Stimulated activated naive CD8-positive, alpha-beta T cell treated with anti-CD3 and anti-CD28 coated beads, Interleukin-15, Interleukin-2, amounts not matched to agents 100 ng/mL and 50 ng/mL, for 24 hours (primary cell): ENCODE measurements around the gene COL24A1.
"Not testable (repeated sequence)": the region's sequence is repeated elsewhere in the genome, so short reads cannot be mapped to it uniquely, and the experiment has no call there.

Experiments used
- H3K27ac Mint-ChIP-seq: one replicate; pipeline ENCODE4 v1.8.0; 2021; ENCODE audit warnings: mild to moderate bottlenecking, mixed read lengths
- H3K27me3 Mint-ChIP-seq: one replicate; pipeline ENCODE4 v1.8.0; 2021; ENCODE audit warnings: mixed read lengths
- H3K36me3 Mint-ChIP-seq: one replicate; pipeline ENCODE4 v1.8.0; 2021; ENCODE audit warnings: low read depth, mixed read lengths
- H3K4me1 Mint-ChIP-seq: one replicate; pipeline ENCODE4 v1.8.0; 2021; ENCODE audit warnings: low read depth, mixed read lengths
- H3K4me3 Mint-ChIP-seq: one replicate; pipeline ENCODE4 v1.8.0; 2021; ENCODE audit warnings: mild to moderate bottlenecking, mixed read lengths
- H3K9me3 Mint-ChIP-seq: one replicate; pipeline ENCODE4 v1.8.0; 2021; ENCODE audit warnings: mixed read lengths

COL24A1 gene

DNA sequence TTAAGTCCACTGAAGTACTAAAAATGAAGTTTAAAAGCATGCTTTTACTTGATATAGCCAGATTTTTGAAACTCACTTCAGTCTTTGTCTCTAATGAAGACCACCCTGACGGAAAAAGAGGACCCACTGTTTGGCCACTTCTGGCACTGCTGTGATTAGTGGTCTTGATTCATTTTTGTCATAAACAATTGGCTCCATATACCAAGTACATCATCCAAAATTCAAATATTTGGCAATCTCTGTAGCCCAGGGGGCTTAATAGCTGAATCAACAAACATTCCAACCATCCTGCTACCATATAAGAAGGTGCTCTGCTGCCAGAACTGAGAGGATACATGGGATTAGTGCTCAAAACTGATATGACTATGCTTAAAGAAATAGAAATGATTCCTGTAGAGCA is 156.0 kb downstream of the COL24A1 start:
- H3K27ac Mint-ChIP-seq, result no peak overlapping the region
- H3K9me3 Mint-ChIP-seq, result peaks cover 4% of the 10 kb centered on the region
- H3K36me3 Mint-ChIP-seq, result no peaks in the 10 kb centered on the region
- H3K4me3 Mint-ChIP-seq, result no peak overlapping the region
- H3K27me3 Mint-ChIP-seq, result no peaks in the 10 kb centered on the region
- no peaks in the 10 kb centered on the region for H3K4me1 Mint-ChIP-seq

DNA sequence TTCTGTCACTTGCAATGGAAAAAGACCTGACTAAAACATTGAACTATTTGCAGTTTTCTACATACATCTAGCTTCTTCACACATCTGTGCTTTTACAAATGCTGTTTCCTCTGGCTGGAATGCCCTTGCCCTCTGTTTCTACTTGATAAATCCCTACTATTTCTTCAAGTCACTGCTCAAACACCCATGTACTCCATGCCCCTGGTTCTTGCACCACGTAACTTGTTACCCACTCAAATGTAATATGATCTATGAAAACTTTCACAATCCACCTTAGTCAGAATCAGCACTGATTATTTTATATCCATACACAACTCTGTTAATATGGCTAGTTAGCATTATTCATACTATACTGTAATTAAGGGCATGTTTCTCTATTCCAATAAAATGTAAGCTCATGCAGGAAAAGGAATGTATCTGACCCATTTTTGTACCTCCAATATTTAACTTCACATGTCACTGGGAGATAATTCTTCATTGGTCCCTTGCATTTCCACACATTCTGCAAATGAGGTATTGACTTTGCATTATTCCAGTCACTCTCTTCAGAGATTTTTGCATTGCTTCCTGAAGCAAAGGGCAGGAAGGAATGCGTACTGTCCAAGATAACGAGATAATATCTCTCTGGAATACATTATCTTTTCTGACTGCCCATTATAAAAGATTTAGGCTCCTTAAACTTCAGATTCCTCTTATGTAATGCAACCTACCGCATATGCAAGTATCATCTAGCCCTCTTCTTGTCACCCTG is 158.3 kb downstream of the COL24A1 start:
- Mint-ChIP-seq H3K9me3 (no peaks in the 10 kb centered on the region), H3K27ac (no peak overlapping the region), H3K4me3 (no peak overlapping the region), H3K27me3 (no peaks in the 10 kb centered on the region), H3K36me3 (no peaks in the 10 kb centered on the region), H3K4me1 (no peaks in the 10 kb centered on the region)

DNA sequence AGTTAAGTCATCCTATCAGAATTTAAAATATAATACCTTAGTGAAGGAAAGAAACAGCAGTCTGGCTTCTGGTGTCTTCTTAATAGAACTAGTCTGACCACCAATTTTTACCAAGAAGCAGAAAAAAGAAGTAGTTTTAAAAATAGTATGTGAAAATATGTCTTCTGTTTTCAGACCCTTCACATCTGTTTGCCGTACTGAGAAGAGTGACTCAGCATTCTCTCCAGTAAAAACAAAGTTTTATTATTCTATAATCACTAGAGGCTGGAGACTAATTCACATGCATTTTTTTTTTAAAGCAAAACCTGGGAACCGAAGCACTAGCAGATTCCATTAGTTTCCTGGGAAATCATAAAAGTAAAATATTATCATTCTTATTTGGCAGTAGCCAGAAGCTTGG is 163.8 kb downstream of the COL24A1 start:
- no peak overlapping the region for H3K27ac Mint-ChIP-seq
- no peaks in the 10 kb centered on the region for H3K9me3 Mint-ChIP-seq
- no peak overlapping the region for H3K4me3 Mint-ChIP-seq
- H3K4me1 Mint-ChIP-seq, result no peaks in the 10 kb centered on the region
- no peaks in the 10 kb centered on the region for H3K27me3 Mint-ChIP-seq
- no peaks in the 10 kb centered on the region for H3K36me3 Mint-ChIP-seq

DNA sequence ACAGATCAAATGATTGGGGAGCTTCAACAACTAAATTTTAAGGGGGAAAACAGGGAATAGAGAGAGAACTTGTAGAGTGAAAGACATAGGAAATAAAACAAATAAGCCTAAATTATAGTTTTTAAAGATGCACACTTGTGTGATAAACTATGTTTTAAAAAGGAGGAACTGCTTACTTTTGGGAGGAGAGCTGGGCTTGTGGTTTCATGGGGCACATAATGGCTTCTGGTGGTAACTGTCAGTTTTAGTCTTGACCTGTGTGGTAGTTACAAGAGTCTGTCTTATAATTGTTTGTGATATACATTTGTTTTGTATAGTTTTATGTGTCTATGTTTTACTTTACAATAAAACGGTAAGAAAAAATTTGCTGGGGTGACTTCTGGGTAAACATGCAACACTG is 165.3 kb downstream of the COL24A1 start:
- no peaks in the 10 kb centered on the region for H3K9me3 Mint-ChIP-seq
- no peak overlapping the region for H3K4me3 Mint-ChIP-seq
- H3K27ac Mint-ChIP-seq, result no peak overlapping the region
- H3K36me3 Mint-ChIP-seq, result no peaks in the 10 kb centered on the region
- no peaks in the 10 kb centered on the region for H3K4me1 Mint-ChIP-seq
- H3K27me3 Mint-ChIP-seq, result no peaks in the 10 kb centered on the region

DNA sequence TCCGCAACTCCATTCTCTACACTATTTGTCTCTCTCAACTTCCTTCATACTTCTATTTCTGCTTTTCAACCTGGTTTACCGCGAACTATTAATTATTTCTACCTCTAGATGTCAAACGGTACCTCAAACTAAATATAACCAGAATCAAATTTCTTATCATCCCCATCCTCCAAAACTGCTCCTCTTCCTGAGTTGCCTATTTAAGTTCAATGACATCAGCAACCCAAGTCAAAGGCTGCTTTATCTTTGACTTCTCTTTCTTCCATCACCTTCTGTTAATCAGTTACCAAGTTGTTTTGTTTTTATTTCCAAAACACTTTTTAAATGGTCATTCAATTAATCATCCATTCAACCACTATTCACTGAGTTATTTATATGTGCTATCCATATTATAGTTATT is 171.9 kb downstream of the COL24A1 start:
- Mint-ChIP-seq H3K36me3 (no peaks in the 10 kb centered on the region), H3K9me3 (peaks cover 4% of the 10 kb centered on the region)

DNA sequence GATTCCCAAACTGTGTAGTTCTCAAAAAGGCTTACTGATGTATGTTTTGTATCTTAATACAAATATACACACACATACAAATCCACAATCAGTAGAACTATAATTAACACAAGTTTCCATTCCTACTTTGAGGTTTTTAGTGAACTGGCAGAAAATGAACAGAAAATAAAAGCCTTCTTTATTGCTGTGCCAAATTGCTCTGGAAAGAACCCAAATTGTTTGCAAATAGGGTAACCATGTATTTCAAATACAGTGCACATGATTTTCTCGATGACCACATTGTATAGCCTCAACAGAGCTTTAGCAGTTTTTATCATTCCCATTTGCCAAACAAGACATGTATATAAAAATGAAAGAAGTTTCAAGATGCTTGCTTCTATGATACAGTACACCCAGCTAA is 173.3 kb downstream of the COL24A1 start:
- Mint-ChIP-seq H3K9me3 (peaks cover 11% of the 10 kb centered on the region), H3K36me3 (no peaks in the 10 kb centered on the region), H3K27ac (no peak overlapping the region), H3K27me3 (peaks cover 6% of the 10 kb centered on the region), H3K4me1 (no peaks in the 10 kb centered on the region), H3K4me3 (no peak overlapping the region)

More for the DNA sequence above, 171.9 kb downstream of the COL24A1 start:
- Mint-ChIP-seq H3K27me3 (peaks cover 6% of the 10 kb centered on the region), H3K4me1 (no peaks in the 10 kb centered on the region), H3K27ac (no peak overlapping the region), H3K4me3 (no peak overlapping the region)

DNA sequence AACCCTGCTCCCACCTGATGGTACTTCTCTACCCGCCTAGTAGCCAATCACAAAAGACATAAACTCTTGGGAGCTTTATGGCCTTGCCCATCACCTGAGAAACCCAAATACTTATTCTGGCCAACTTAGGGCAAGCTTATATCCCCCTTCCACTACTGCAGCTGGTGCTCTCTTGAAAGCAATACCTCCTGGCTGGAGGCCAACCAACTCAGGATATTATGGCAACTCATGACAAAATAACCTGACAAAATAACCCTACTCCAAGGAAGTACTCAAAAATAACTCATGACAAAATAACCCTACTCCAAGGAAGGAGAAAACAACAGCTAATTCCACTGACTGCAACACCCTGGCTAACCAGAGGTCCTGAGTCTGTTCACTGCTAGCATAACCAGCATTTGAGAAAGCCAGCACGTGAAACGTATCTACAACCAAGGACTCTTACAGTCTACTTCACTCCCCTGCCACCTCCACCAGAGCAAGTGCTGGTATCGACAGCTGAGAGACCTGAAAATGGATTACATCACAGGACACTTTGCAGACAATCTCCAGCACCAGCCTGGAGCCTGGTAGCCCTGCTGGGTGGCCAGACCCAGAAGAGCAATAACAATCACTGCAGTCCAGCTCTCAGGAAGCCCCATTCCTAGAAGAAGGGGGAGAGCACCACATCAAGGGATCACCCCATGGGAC is 179.9 kb downstream of the COL24A1 start:
- H3K9me3 Mint-ChIP-seq, result peaks cover 22% of the 10 kb centered on the region
- no peaks in the 10 kb centered on the region for H3K27me3 Mint-ChIP-seq
- no peaks in the 10 kb centered on the region for H3K4me1 Mint-ChIP-seq
- H3K4me3 Mint-ChIP-seq, result no peak overlapping the region
- H3K36me3 Mint-ChIP-seq, result peaks cover 3% of the 10 kb centered on the region
- no peak overlapping the region for H3K27ac Mint-ChIP-seq

DNA sequence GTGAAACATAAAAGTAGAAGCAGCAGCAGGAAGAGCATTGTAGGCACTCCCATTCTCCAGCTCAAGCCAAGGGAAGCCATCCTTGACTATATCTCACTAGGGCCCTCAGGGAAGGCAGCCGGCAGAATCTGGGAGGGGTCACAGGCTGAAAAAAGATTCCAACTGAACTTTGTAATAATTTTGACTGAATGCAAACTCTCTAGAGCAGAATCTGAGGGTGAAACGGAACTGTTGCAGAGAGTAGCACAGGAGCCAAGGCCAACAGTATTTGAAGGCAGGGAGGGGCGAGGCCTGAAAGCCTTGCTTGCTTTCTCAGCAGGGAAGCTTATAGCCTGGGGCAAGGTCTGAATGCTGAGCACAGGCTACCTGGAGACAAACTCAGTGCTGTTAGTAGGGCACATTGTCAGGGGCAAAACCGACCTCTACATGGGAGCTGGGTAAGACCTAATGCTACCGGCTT is 180.6 kb downstream of the COL24A1 start:
- H3K4me1 Mint-ChIP-seq, result no peaks in the 10 kb centered on the region
- peaks cover 3% of the 10 kb centered on the region for H3K36me3 Mint-ChIP-seq
- H3K4me3 Mint-ChIP-seq, result no peak overlapping the region
- no peaks in the 10 kb centered on the region for H3K27me3 Mint-ChIP-seq
- H3K27ac Mint-ChIP-seq, result no peak overlapping the region
- H3K9me3 Mint-ChIP-seq, result peaks cover 22% of the 10 kb centered on the region

DNA sequence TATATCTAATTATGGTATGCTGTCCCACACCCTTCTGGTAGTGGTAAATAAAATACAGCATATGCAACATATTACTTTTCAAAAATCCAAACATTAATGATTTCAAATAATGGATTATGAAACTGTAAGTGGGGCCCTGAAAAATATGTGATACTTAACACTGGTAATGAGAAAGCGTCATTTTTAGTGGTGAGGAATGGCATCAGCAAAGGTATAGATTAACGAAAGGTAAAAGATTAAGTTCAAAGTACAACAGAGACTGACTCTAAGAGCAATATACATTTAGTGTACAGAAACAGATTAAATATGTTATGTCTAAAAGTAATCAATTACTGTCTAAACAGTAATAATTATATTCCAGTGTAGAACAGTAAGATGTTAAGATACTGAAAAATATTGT is 194.1 kb downstream of the COL24A1 start:
- no peaks in the 10 kb centered on the region for H3K36me3 Mint-ChIP-seq
- no peak overlapping the region for H3K4me3 Mint-ChIP-seq
- H3K27ac Mint-ChIP-seq, result no peak overlapping the region
- H3K9me3 Mint-ChIP-seq, result peaks cover 4% of the 10 kb centered on the region
- no peaks in the 10 kb centered on the region for H3K4me1 Mint-ChIP-seq
- no peaks in the 10 kb centered on the region for H3K27me3 Mint-ChIP-seq

DNA sequence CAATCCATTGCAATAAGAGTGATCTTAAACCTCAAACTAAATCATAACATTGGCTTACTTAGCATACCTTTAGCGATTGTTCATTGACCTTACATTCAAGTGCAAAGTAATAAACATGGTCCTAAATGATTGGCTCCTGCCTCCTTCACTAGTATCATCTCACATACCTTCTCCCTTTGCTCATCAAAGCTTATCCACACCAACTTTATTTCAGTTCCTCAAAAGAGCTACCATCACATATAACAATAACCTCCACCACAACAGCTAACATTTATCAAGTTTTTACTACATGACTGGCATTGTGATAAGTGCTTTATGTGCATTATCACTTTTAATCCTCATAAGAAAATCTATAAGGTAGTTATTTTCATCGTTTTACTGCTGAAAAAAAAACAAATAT is 198.8 kb downstream of the COL24A1 start:
- no peak overlapping the region for H3K4me3 Mint-ChIP-seq
- peaks cover 5% of the 10 kb centered on the region for H3K9me3 Mint-ChIP-seq
- no peaks in the 10 kb centered on the region for H3K36me3 Mint-ChIP-seq
- no peaks in the 10 kb centered on the region for H3K27me3 Mint-ChIP-seq
- no peak overlapping the region for H3K27ac Mint-ChIP-seq
- no peaks in the 10 kb centered on the region for H3K4me1 Mint-ChIP-seq

DNA sequence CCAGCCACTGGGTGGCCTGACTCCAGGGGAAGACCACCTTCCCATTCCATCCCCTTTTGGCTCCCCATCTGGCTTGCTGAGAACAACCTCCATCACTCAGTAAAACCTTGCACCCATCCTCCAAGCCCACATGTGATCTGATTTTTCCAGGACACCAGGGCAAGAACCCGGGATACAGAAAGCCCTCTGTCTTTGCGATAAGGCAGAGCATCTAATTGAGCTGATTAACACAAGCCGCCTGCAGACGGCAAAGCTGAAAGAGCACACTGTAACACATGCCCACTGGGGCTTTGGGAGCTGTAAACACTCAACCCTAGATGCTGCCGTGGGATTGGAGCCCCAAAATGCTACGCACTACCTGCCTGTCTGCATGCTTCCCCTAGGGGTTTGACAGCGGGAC is 201.4 kb downstream of the COL24A1 start:
- H3K9me3 Mint-ChIP-seq, H3K4me3 Mint-ChIP-seq, H3K27ac Mint-ChIP-seq: not testable (repeated sequence)

DNA sequence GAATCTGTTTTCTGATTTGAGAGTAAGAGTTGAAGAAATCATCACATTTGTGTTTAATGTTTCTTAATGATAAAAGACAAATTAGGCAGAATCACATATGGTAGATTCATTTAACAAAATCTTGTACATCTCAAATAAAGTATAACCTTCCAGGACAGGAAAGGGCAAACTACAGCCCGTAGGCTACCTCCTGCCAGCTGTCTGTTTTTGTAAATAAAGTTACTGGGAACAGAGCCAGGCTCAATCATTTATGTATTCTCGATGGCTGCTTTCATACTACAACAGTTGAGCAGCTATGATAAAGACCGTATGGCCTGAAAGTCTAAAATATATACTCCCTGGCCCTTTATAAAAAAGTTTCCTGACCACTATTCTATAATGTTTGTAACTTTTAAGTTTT is 204.1 kb downstream of the COL24A1 start:
- H3K4me1 Mint-ChIP-seq, result no peaks in the 10 kb centered on the region
- H3K36me3 Mint-ChIP-seq, result no peaks in the 10 kb centered on the region
- no peak overlapping the region for H3K4me3 Mint-ChIP-seq
- no peaks in the 10 kb centered on the region for H3K27me3 Mint-ChIP-seq
- peaks cover under 1% of the 10 kb centered on the region for H3K9me3 Mint-ChIP-seq
- no peak overlapping the region for H3K27ac Mint-ChIP-seq

More for the DNA sequence above, 201.4 kb downstream of the COL24A1 start:
- H3K36me3 Mint-ChIP-seq, H3K27me3 Mint-ChIP-seq, H3K4me1 Mint-ChIP-seq: not testable (repeated sequence)

DNA sequence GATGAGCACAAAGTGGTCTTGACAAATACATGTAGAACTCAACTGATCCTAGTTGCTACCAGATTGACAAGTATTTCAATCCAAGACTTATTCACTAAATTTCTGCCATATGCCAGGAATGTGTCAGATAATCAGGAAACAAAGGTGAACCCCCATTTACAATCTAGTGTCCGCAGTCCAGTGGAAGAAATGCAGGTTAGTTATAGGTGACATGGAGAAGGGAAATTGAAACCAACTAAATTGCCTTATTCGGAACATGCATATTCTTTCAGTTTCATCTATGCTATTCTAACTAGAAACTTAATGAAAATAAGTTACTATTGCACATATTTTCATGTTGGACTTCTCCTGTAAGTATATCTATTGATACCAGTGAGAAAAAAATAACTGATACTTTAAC is 209.4 kb downstream of the COL24A1 start:
- Mint-ChIP-seq H3K27me3 (no peaks in the 10 kb centered on the region), H3K4me3 (no peak overlapping the region), H3K4me1 (no peaks in the 10 kb centered on the region), H3K27ac (no peak overlapping the region), H3K36me3 (no peaks in the 10 kb centered on the region), H3K9me3 (no peaks in the 10 kb centered on the region)

DNA sequence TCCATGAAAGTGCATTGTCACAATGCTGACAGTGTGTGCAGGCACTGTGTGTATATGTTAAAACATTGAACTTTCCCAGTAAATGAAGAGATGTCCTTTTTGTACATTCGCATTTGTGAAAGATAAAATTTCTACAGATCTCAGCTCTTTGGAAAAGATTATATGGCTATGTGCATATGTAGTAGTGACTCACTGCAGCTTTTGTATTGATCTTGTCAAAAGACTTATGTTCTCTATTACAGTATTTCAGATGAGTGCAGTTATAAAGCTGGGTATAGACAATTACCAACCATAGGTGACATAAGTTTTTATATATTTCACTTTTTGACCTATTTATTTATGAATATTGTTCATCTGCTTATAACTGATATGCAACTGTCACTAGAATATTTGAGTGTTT is 212.6 kb downstream of the COL24A1 start:
- Mint-ChIP-seq H3K4me1 (no peaks in the 10 kb centered on the region), H3K4me3 (no peak overlapping the region), H3K9me3 (no peaks in the 10 kb centered on the region), H3K27me3 (no peaks in the 10 kb centered on the region), H3K27ac (no peak overlapping the region), H3K36me3 (no peaks in the 10 kb centered on the region)

DNA sequence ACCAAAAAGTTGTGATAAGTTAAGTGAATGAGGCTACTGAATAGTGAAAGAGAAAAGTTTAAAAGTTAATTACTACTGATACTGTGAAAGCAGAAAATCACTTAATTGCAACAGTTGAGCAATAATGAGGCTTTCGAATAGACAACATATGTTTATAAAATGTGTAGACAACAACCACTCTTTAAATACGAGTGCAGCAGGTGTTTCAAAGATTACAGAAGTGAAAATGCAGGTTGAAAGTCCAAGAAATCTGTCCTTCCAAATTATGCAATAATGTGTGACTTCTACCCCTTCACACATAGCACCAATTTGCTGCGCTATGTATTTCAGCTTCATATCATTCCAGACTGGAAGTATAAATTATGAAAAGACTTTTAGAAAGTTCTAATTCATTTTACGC is 213.0 kb downstream of the COL24A1 start:
- Mint-ChIP-seq H3K4me3 (no peak overlapping the region), H3K27me3 (no peaks in the 10 kb centered on the region), H3K27ac (no peak overlapping the region), H3K4me1 (no peaks in the 10 kb centered on the region), H3K36me3 (no peaks in the 10 kb centered on the region), H3K9me3 (no peaks in the 10 kb centered on the region)
